Measurements from ENCODE around the gene EVA1C. TPM values are rescaled to one million over a fixed set of nuclear protein-coding genes. Genes with fewer than 3 reads are reported as not detected.

EVA1C gene
- total RNA-seq, 4 donors from 2014 or later: 57.4 to 108 (median 66.7) TPM

DNA sequence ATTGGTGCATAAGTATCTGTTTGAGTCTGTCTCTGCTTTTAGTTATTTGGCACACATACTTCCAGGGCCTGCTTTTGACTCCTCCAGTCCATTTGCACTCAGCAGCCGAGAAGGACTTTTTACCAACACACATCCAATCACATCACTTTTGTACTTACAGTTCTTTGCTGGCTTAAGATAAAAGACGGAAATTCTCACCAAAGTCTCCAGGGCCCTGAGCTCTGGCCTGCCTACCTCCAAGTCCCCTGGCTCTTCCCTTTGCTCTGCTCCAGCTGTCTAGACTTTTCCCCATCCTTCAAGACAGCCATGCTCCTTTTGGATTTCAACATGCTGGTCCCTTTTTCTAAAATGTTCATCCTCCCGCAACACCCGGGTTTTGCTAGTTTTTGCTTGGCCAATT, 2.2 kb upstream of the EVA1C start:
- intact Hi-C loops (cut with DNase I; ENCODE audit: low total_unique reads): loop anchor here (10.0 kb wide), 1 partner anchor 165 kb away; no protein-coding TSS in a partner anchor
- WGBS, 2 donors: 74 to 94% methylated on average over 4 of the region's 4 CpGs

DNA sequence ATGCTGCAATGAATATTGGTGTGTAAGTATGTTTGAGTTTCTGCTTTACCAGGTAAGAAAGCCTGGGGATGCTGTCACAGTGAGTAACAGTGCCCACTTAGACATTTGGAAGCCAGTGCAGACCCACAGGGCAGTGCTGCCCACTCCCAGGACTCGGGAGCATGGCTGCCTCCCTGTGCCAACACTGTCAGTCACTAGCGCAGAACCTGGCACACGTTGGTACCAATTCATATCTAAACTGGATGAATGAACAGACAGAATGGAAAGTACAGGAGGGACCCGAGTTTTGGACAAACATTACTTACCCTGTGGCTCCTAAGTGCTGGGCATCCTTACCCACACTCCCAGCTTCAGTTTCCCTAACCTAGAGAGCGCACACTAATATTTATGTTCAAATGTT, 1.6 kb upstream of the EVA1C start:
- no peak for DNase-seq (ENCODE audit: low spot score in 2 of 2)
- H3K4me3 ChIP-seq (ENCODE audit: low read depth, poor library complexity, severe bottlenecking): no peak overlapping the region
- intact Hi-C loops (cut with DNase I; ENCODE audit: low total_unique reads): loop anchor here (10.0 kb wide), 1 partner anchor 164 kb away; no protein-coding TSS in a partner anchor
- no peak for TF ChIP-seq POLR2A (IDR thresholded peaks at IDR 0.05)
- TF ChIP-seq, protein P1, sequence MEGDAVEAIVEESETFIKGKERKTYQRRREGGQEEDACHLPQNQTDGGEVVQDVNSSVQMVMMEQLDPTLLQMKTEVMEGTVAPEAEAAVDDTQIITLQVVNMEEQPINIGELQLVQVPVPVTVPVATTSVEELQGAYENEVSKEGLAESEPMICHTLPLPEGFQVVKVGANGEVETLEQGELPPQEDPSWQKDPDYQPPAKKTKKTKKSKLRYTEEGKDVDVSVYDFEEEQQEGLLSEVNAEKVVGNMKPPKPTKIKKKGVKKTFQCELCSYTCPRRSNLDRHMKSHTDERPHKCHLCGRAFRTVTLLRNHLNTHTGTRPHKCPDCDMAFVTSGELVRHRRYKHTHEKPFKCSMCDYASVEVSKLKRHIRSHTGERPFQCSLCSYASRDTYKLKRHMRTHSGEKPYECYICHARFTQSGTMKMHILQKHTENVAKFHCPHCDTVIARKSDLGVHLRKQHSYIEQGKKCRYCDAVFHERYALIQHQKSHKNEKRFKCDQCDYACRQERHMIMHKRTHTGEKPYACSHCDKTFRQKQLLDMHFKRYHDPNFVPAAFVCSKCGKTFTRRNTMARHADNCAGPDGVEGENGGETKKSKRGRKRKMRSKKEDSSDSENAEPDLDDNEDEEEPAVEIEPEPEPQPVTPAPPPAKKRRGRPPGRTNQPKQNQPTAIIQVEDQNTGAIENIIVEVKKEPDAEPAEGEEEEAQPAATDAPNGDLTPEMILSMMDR (IDR thresholded peaks at IDR 0.05): no peak
- 50 to 62% methylated on average over 5 of the region's 5 CpGs for whole genome bisulfite sequencing, 2 donors

More for the DNA sequence above, 2.2 kb upstream of the EVA1C start:
- no peak overlapping the region for H3K4me3 ChIP-seq (ENCODE audit: low read depth, poor library complexity, severe bottlenecking)
- no peak for DNase-seq (ENCODE audit: low spot score in 2 of 2)
- TF ChIP-seq POLR2A (IDR thresholded peaks at IDR 0.05): no peak
- TF ChIP-seq, protein P1 (IDR thresholded peaks at IDR 0.05): no peak

DNA sequence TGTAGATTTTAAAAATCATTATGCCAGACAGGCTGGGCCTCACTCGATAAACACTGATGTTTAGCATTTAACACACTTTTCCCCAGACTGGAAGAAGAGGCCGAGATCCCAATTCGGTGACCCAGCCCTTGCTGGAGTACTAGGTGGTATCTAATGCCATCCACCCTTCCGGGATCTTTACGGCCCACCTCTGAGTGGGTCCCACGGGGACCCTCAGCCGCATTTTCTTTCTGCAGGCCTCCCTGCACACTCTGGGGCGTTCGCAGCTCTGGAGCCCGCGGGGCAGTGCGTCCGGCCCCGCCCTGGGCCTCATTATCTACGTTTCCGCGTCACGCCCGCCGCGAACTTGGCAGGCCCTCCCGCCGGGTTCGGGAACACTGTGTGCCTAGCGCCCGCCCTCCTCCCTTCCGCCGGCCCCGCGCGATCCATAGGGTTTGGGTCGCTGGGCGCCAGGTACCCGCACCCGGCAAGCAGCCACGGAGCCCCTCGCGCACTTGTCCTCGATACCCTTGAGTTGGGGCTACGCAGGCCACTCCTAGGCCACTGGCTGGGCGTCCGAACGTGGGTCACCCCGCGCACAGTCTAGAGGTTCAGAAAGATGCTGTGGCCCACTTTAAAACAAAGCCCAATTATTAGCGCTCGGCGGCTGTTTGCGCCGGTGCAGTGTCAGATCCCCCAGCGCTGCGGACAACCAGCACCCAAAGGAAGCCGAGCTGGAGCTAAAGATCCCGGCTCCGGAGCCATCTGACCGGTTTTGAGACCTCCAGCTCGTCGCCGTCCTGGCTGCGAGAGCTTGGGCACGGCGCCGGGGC, 950 bp upstream of the EVA1C start:
- peak; percentile 91 to 99 for DNase-seq (ENCODE audit: low spot score in 2 of 2)
- peak overlapping the region; percentile 65 for H3K4me3 ChIP-seq (ENCODE audit: low read depth, poor library complexity, severe bottlenecking)
- intact Hi-C loops (cut with DNase I; ENCODE audit: low total_unique reads): loop anchor here (10.0 kb wide), 1 partner anchor 163 kb away; no protein-coding TSS in a partner anchor
- TF ChIP-seq, protein P1 (IDR thresholded peaks at IDR 0.05): no peak
- TF ChIP-seq POLR2A (IDR thresholded peaks at IDR 0.05): no peak
- 1 to 2% methylated on average over 35 to 45 of the region's 63 CpGs for WGBS, 2 donors

DNA sequence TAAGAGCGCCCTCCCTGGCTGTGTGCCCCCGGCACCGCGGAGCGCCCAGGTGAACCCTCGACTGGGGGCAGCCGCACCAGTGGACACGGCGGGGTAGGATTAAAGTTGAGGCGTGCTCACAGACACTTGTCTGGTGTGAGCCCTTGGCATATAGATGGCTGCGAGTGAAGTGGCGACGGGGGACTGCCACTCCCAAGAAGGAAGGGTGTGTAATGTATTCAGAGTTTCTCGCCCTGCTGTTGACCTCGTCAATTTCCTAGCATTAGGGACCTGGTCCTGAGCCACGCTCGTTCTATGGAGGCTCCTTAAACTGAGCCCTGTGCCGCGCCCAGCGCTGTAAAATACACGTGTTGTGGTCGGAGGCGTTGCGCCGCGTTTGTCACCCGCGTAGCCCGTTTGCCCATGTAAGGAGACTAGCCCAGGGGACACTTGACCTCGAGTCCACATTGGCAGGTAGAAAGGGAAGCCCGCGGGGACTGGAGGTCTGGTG, 554 bp downstream of the EVA1C start:
- peak overlapping the region; percentile 65 for H3K4me3 ChIP-seq (ENCODE audit: low read depth, poor library complexity, severe bottlenecking)
- TF ChIP-seq POLR2A (IDR thresholded peaks at IDR 0.05): no peak
- TF ChIP-seq, protein P1 (IDR thresholded peaks at IDR 0.05): no peak
- 11 to 22% methylated on average over 32 of the region's 32 CpGs for WGBS, 2 donors
- intact Hi-C loops (cut with DNase I; ENCODE audit: low total_unique reads): loop anchor here (10.0 kb wide), 1 partner anchor 162 kb away; no protein-coding TSS in a partner anchor
- peak; percentile 44 to 93 for DNase-seq (ENCODE audit: low spot score in 2 of 2)

DNA sequence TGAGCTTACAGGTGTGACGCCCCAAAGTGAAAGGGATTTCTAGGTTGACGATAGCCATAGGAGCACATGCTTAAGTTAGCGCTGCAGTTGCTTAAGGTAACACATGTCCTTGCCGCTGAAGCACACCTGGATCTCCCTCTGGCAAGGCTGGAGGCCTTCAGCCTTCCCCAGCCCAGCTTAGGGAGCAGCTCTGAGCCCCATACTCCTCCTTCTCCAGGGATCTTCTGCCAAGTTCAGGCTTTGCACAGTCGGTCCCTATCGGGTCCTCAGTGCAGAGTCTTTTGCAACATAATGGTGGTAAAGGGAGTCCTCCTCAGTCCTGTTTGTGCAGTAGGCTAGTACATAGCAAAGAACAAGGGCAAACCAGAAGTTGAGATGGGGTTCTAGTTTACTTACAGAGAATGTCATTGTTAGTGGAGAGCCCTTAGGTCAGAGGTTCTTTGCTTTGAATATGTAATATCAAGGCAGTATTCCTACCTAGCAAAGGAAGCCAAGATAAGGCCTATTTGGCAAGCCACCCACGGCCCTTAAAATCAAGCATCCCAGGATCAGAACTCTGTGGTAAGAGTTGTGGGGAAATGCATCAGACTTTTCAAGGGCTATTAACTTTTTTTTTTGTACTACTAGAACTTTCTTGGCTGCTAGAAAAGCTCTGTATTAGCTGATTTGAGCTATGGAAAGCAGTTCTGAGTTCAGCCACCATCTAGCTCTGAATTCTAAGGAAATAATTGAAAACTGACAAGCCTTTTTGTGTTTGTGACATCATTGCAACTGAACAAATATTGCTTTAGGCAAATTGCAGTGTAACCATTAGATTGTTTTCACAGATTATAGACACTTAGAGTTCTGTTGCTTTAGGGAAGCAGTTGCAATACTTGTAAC, 1.4 kb downstream of the EVA1C start:
- 25 to 36% methylated on average over 7 of the region's 7 CpGs for WGBS, 2 donors
- intact Hi-C loops (cut with DNase I; ENCODE audit: low total_unique reads): loop anchor here (10.0 kb wide), 1 partner anchor 161 kb away; no protein-coding TSS in a partner anchor
- no peak for DNase-seq (ENCODE audit: low spot score in 2 of 2)
- no peak for TF ChIP-seq POLR2A (IDR thresholded peaks at IDR 0.05)
- TF ChIP-seq, protein P1 (IDR thresholded peaks at IDR 0.05): no peak
- H3K4me3 ChIP-seq (ENCODE audit: low read depth, poor library complexity, severe bottlenecking): no peak overlapping the region

Measured in lower leg skin (tissue), 4 donors.